ENCODE data around the gene SYT1.

SYT1 gene

GRCh38 chr12:79366374-79366773, 501.8 kb downstream of the SYT1 start:
- no peak for DNase-seq

GRCh38 chr12:79367032-79367589, 502.5 kb downstream of the SYT1 start:
- DNase-seq = no peak

- no peak for DNase-seq
Observed at GRCh38 chr12:79370021-79370420, 505.4 kb downstream of the SYT1 start.

- no peak for DNase-seq
Observed at GRCh38 chr12:79371226-79371625, 506.7 kb downstream of the SYT1 start.

GRCh38 chr12:79373896-79374499, 509.4 kb downstream of the SYT1 start:
- no peak for DNase-seq

GRCh38 chr12:79374545-79374944, 510.0 kb downstream of the SYT1 start:
- no peak for DNase-seq

GRCh38 chr12:79375050-79375449, 510.5 kb downstream of the SYT1 start:
- no peak for DNase-seq

GRCh38 chr12:79378496-79378895, 513.9 kb downstream of the SYT1 start:
- no peak for DNase-seq

- no peak for DNase-seq
Observed at GRCh38 chr12:79380402-79380801, 515.8 kb downstream of the SYT1 start.

- no peak for DNase-seq
Observed at GRCh38 chr12:79381248-79382208, 517.0 kb downstream of the SYT1 start.

- no peak for DNase-seq
Observed at GRCh38 chr12:79384551-79384950, 520.0 kb downstream of the SYT1 start.

GRCh38 chr12:79388011-79388410, 523.4 kb downstream of the SYT1 start:
- no peak for DNase-seq

GRCh38 chr12:79393842-79394241, 529.3 kb downstream of the SYT1 start:
- DNase-seq = no peak

GRCh38 chr12:79397609-79398008, 533.0 kb downstream of the SYT1 start:
- DNase-seq = no peak

GRCh38 chr12:79400481-79400880, 535.9 kb downstream of the SYT1 start:
- DNase-seq = no peak

- DNase-seq = no peak
Observed at GRCh38 chr12:79402606-79403005, 538.0 kb downstream of the SYT1 start.

GRCh38 chr12:79406993-79407392, 542.4 kb downstream of the SYT1 start:
- DNase-seq = no peak

- DNase-seq = no peak
Observed at GRCh38 chr12:79407671-79408622, 543.4 kb downstream of the SYT1 start.

GRCh38 chr12:79408689-79409088, 544.1 kb downstream of the SYT1 start:
- no peak for DNase-seq

GRCh38 chr12:79409562-79409961, 545.0 kb downstream of the SYT1 start:
- DNase-seq = no peak

GRCh38 chr12:79411791-79412190, 547.2 kb downstream of the SYT1 start:
- no peak for DNase-seq

- DNase-seq = no peak
Observed at GRCh38 chr12:79413796-79414195, 549.2 kb downstream of the SYT1 start.

GRCh38 chr12:79414252-79414651, 549.7 kb downstream of the SYT1 start:
- DNase-seq = no peak
